ENCODE data around the gene PGS1. TPM values are rescaled to one million over a fixed set of nuclear protein-coding genes. Genes with fewer than 3 reads are reported as not detected.

Gene PGS1
- total RNA-seq, 4 donors from 2014 or later, result 23.9 to 51.7 (median 34.2) TPM

- Histone ChIP-seq H3K27ac (no peak overlapping the region), H3K27me3 (peaks cover 30% of the 10 kb centered on the region), H3K9me3 (no peaks in the 10 kb centered on the region), H3K36me3 (no peaks in the 10 kb centered on the region), H3K4me3 (no peak overlapping the region), H3K4me1 (no peaks in the 10 kb centered on the region)
- no peak for DNase-seq (ENCODE audit: low spot score in 2 of 2)
- TF ChIP-seq POLR2AphosphoS5 (IDR thresholded peaks at IDR 0.05) (no peak), POLR2A (IDR thresholded peaks at IDR 0.05) (no peak), EP300 (IDR thresholded peaks at IDR 0.05) (no peak), CTCF (IDR thresholded peaks at IDR 0.05) (no peak)
- WGBS, result 86% methylated on average over 28 of the region's 29 CpGs
These were observed 93.8 kb downstream of the PGS1 start for GRCh38 chr17:78472035-78472905.

GRCh38 chr17:78473951-78474613, 95.6 kb downstream of the PGS1 start:
- Histone ChIP-seq H3K36me3 (no peaks in the 10 kb centered on the region), H3K27ac (no peak overlapping the region), H3K4me1 (no peaks in the 10 kb centered on the region), H3K27me3 (peaks cover 30% of the 10 kb centered on the region), H3K4me3 (no peak overlapping the region), H3K9me3 (no peaks in the 10 kb centered on the region)
- DNase-seq (ENCODE audit: low spot score in 2 of 2), result no peak
- TF ChIP-seq POLR2A (IDR thresholded peaks at IDR 0.05) (no peak), CTCF (IDR thresholded peaks at IDR 0.05) (no peak), EP300 (IDR thresholded peaks at IDR 0.05) (no peak), POLR2AphosphoS5 (IDR thresholded peaks at IDR 0.05) (no peak)
- WGBS, result 77% methylated on average over 10 of the region's 12 CpGs

Other genes starting within 250 kb of the PGS1 start
- 10 to 100 TPM; 27.9 to 48.8 (median 32.0) TPM for gene TMC6, start 249.9 kb upstream of the PGS1 start, total RNA-seq
- 1 to 10 TPM in 2 of 4 donors, under 1 TPM in 2; 0.36 to 6.4 (median 1.8) TPM for gene TMC8, start 247.9 kb upstream of the PGS1 start, total RNA-seq
- gene C17orf99, start 232.3 kb upstream of the PGS1 start, total RNA-seq, result 1 to 10 TPM in 3 of 4 donors, not detected in 1; 1.4 to 2.7 (median 2.1) TPM
- gene SYNGR2, start 210.1 kb upstream of the PGS1 start, total RNA-seq, result 100 to 1,000 TPM; 127 to 139 (median 133) TPM
- 1 to 10 TPM; 1.0 to 9.1 (median 7.0) TPM for gene TK1, start 191.6 kb upstream of the PGS1 start, total RNA-seq
- gene AFMID, start 191.3 kb upstream of the PGS1 start, total RNA-seq, result 10 to 100 TPM; 43.9 to 78.3 (median 66.1) TPM
- 1 to 10 TPM; 3.7 to 9.6 (median 5.5) TPM for gene BIRC5, start 164.4 kb upstream of the PGS1 start, total RNA-seq
- not detected for gene TMEM235, start 147.0 kb upstream of the PGS1 start, total RNA-seq
- 100 to 1,000 TPM in 1 of 4 donors, 10 to 100 TPM in 3; 33.2 to 264 (median 60.9) TPM for gene SOCS3, start 18.6 kb upstream of the PGS1 start, total RNA-seq
- gene DNAH17, start 198.7 kb downstream of the PGS1 start, total RNA-seq, result 1 to 10 TPM; 3.7 to 6.7 (median 5.2) TPM